Activated CD8-positive, alpha-beta T cell treated with anti-CD3 and anti-CD28 coated beads, Interleukin-2, amount 10 ng/mL, durations not matched to agents 7 days and 5 days (primary cell): Measurements from ENCODE around the gene SLC6A1. TPM values are rescaled to one million over a fixed set of nuclear protein-coding genes. Genes with fewer than 3 reads are reported as not detected.

Experiments
- ATAC-seq: fragments of 150-1000 bp; cut with Tn5 transposase; one replicate; pipeline ENCODE4 v1.10.0; 2021; ENCODE audit warnings: moderate library complexity
- CTCF ChIA-PET: fragments of 350-600 bp; sonication (Branson Sonifier 250); formaldehyde crosslinking; loops from one replicate; lab custom pipeline; 2021; ENCODE audit warnings: antibody characterized with exemption; lab: Charles Lee
- POLR2A ChIA-PET: fragments of 350-600 bp; sonication (Branson Sonifier 250); formaldehyde crosslinking; loops from one replicate; lab custom pipeline; 2021; ENCODE audit warnings: antibody characterized with exemption; lab: Charles Lee
- DNase-seq: peaks from one replicate; pipeline ENCODE4 v3.0.0-alpha.2; 2020
- H3K27ac Mint-ChIP-seq: one replicate; pipeline ENCODE4 v1.8.0; 2021; ENCODE audit warnings: mild to moderate bottlenecking, mixed read lengths
- H3K27me3 Mint-ChIP-seq: one replicate; pipeline ENCODE4 v1.8.0; 2021; ENCODE audit warnings: low read depth, mixed read lengths
- H3K36me3 Mint-ChIP-seq: one replicate; pipeline ENCODE4 v1.8.0; 2021; ENCODE audit warnings: low read depth, mixed read lengths
- H3K4me1 Mint-ChIP-seq: one replicate; pipeline ENCODE4 v1.8.0; 2021; ENCODE audit warnings: low read depth, mixed read lengths
- H3K4me3 Mint-ChIP-seq: one replicate; pipeline ENCODE4 v1.8.0; 2021; ENCODE audit warnings: mild to moderate bottlenecking, mixed read lengths
- H3K9me3 Mint-ChIP-seq: one replicate; pipeline ENCODE4 v1.8.0; 2022; ENCODE audit warnings: mixed read lengths; ENCODE audit not compliant: insufficient read depth
- total RNA-seq, 2 experiments: library from RNA; stranded (reverse); gene quantifications; one replicate each; pipeline ENCODE4 v1.2.3, GENCODE V29; 2021

SLC6A1 gene
- total RNA-seq, 2 experiments from 2014 or later: not detected

GRCh38 chr3:10997196-10997595 is 4.6 kb downstream of the SLC6A1 start:
- ChIA-PET POLR2A (no interaction called here), CTCF (interaction anchor here (1.2 kb wide), 1 partner anchor 14 kb away, joined by 3 read pairs; no protein-coding TSS in a partner anchor)
- H3K27me3 Mint-ChIP-seq: peaks cover 39% of the 10 kb centered on the region
- no peaks in the 10 kb centered on the region for H3K9me3 Mint-ChIP-seq
- no peak overlapping the region for H3K27ac Mint-ChIP-seq
- no peak for ATAC-seq
- H3K4me3 Mint-ChIP-seq: no peak overlapping the region
- no peaks in the 10 kb centered on the region for H3K4me1 Mint-ChIP-seq
- no peak for DNase-seq
- no peaks in the 10 kb centered on the region for H3K36me3 Mint-ChIP-seq

GRCh38 chr3:10998542-10998941 is 6.0 kb downstream of the SLC6A1 start:
- no peak overlapping the region for H3K27ac Mint-ChIP-seq
- H3K4me1 Mint-ChIP-seq: no peaks in the 10 kb centered on the region
- POLR2A ChIA-PET: no interaction called here
- no peak for DNase-seq
- H3K27me3 Mint-ChIP-seq: peaks cover 33% of the 10 kb centered on the region
- no peaks in the 10 kb centered on the region for H3K9me3 Mint-ChIP-seq
- no peak overlapping the region for H3K4me3 Mint-ChIP-seq
- no peaks in the 10 kb centered on the region for H3K36me3 Mint-ChIP-seq
- CTCF ChIA-PET: no interaction called here
- ATAC-seq: no peak

GRCh38 chr3:10999221-11000107 is 6.9 kb downstream of the SLC6A1 start:
- ChIA-PET CTCF (no interaction called here), POLR2A (no interaction called here)
- ATAC-seq: no peak
- Mint-ChIP-seq H3K27me3 (peaks cover 28% of the 10 kb centered on the region), H3K4me1 (no peaks in the 10 kb centered on the region), H3K9me3 (no peaks in the 10 kb centered on the region), H3K27ac (no peak overlapping the region), H3K36me3 (no peaks in the 10 kb centered on the region), H3K4me3 (no peak overlapping the region)
- DNase-seq: no peak

GRCh38 chr3:11000528-11000927 is 8.0 kb downstream of the SLC6A1 start:
- ATAC-seq: no peak
- no peak overlapping the region for H3K4me3 Mint-ChIP-seq
- no peaks in the 10 kb centered on the region for H3K4me1 Mint-ChIP-seq
- H3K36me3 Mint-ChIP-seq: no peaks in the 10 kb centered on the region
- DNase-seq: no peak
- POLR2A ChIA-PET: no interaction called here
- CTCF ChIA-PET: no interaction called here
- no peak overlapping the region for H3K27ac Mint-ChIP-seq
- peaks cover 18% of the 10 kb centered on the region for H3K27me3 Mint-ChIP-seq
- no peaks in the 10 kb centered on the region for H3K9me3 Mint-ChIP-seq

GRCh38 chr3:11001020-11001657 is 8.6 kb downstream of the SLC6A1 start:
- CTCF ChIA-PET: no interaction called here
- POLR2A ChIA-PET: no interaction called here
- Mint-ChIP-seq H3K27me3 (peaks cover 12% of the 10 kb centered on the region), H3K4me3 (no peak overlapping the region), H3K4me1 (no peaks in the 10 kb centered on the region), H3K36me3 (no peaks in the 10 kb centered on the region), H3K27ac (no peak overlapping the region), H3K9me3 (no peaks in the 10 kb centered on the region)
- DNase-seq (no peak), ATAC-seq (no peak)

GRCh38 chr3:11001658-11002021 is 9.1 kb downstream of the SLC6A1 start:
- H3K27ac Mint-ChIP-seq: no peak overlapping the region
- H3K4me3 Mint-ChIP-seq: no peak overlapping the region
- DNase-seq: no peak
- peaks cover 11% of the 10 kb centered on the region for H3K27me3 Mint-ChIP-seq
- H3K4me1 Mint-ChIP-seq: no peaks in the 10 kb centered on the region
- ChIA-PET POLR2A (no interaction called here), CTCF (no interaction called here)
- H3K9me3 Mint-ChIP-seq: no peaks in the 10 kb centered on the region
- no peaks in the 10 kb centered on the region for H3K36me3 Mint-ChIP-seq
- ATAC-seq: no peak

- Mint-ChIP-seq H3K9me3 (no peaks in the 10 kb centered on the region), H3K4me1 (no peaks in the 10 kb centered on the region), H3K27ac (no peak overlapping the region), H3K4me3 (no peak overlapping the region), H3K27me3 (peaks cover 11% of the 10 kb centered on the region), H3K36me3 (no peaks in the 10 kb centered on the region)
- POLR2A ChIA-PET: no interaction called here
- ATAC-seq: no peak
- CTCF ChIA-PET: no interaction called here
- DNase-seq: no peak
Observed at GRCh38 chr3:11002371-11002807, 9.8 kb downstream of the SLC6A1 start.

- Mint-ChIP-seq H3K4me3 (no peak overlapping the region), H3K4me1 (no peaks in the 10 kb centered on the region), H3K27me3 (peaks cover 8% of the 10 kb centered on the region), H3K36me3 (no peaks in the 10 kb centered on the region), H3K27ac (no peak overlapping the region), H3K9me3 (no peaks in the 10 kb centered on the region)
- CTCF ChIA-PET: no interaction called here
- POLR2A ChIA-PET: no interaction called here
- no peak for ATAC-seq
- no peak for DNase-seq
Observed at GRCh38 chr3:11004563-11004962, 12.0 kb downstream of the SLC6A1 start.

- peaks cover 8% of the 10 kb centered on the region for H3K27me3 Mint-ChIP-seq
- POLR2A ChIA-PET: no interaction called here
- CTCF ChIA-PET: no interaction called here
Observed at GRCh38 chr3:11005686-11006256, 13.2 kb downstream of the SLC6A1 start.

GRCh38 chr3:11006986-11007933 is 14.7 kb downstream of the SLC6A1 start:
- no peaks in the 10 kb centered on the region for H3K36me3 Mint-ChIP-seq
- no peak overlapping the region for H3K27ac Mint-ChIP-seq
- H3K4me3 Mint-ChIP-seq: no peak overlapping the region
- DNase-seq (no peak), ATAC-seq (no peak)
- H3K4me1 Mint-ChIP-seq: no peaks in the 10 kb centered on the region
- peaks cover 6% of the 10 kb centered on the region for H3K27me3 Mint-ChIP-seq
- H3K9me3 Mint-ChIP-seq: no peaks in the 10 kb centered on the region
- ChIA-PET CTCF (interaction anchor here (1.4 kb wide), 1 partner anchor 53 kb away, joined by 4 read pairs; no protein-coding TSS in a partner anchor), POLR2A (no interaction called here)

More at GRCh38 chr3:11005686-11006256, 13.2 kb downstream of the SLC6A1 start:
- no peak overlapping the region for H3K27ac Mint-ChIP-seq
- ATAC-seq (no peak), DNase-seq (no peak)
- H3K9me3 Mint-ChIP-seq: no peaks in the 10 kb centered on the region
- H3K4me1 Mint-ChIP-seq: no peaks in the 10 kb centered on the region
- H3K4me3 Mint-ChIP-seq: no peak overlapping the region
- H3K36me3 Mint-ChIP-seq: no peaks in the 10 kb centered on the region

- no peaks in the 10 kb centered on the region for H3K36me3 Mint-ChIP-seq
- H3K4me3 Mint-ChIP-seq: no peak overlapping the region
- no peak overlapping the region for H3K27ac Mint-ChIP-seq
- no peaks in the 10 kb centered on the region for H3K4me1 Mint-ChIP-seq
- no peak for ATAC-seq
- H3K9me3 Mint-ChIP-seq: no peaks in the 10 kb centered on the region
- no peaks in the 10 kb centered on the region for H3K27me3 Mint-ChIP-seq
- ChIA-PET POLR2A (no interaction called here), CTCF (no interaction called here)
- DNase-seq: no peak
Observed at GRCh38 chr3:11009898-11010297, 17.4 kb downstream of the SLC6A1 start.
